RPMI7951 (cell line): ENCODE data around the gene MAGED1. TPM values are rescaled to one million over a fixed set of nuclear protein-coding genes. Genes with fewer than 3 reads are reported as not detected.
A peak's percentile ranks its signal among the peaks of the same experiment; 100 is the strongest.

Source experiments
- DNase-seq: peaks from one replicate; pipeline ENCODE4 v3.0.0-alpha.2; 2012; ENCODE audit warnings: low read depth
- total RNA-seq: library from RNA; depleted of rRNA; stranded (reverse); fragments of >200 nt; shearing (Covaris generic); gene quantifications from 2 replicates; pipeline ENCODE4 v1.2.3, GENCODE V29; 2014; rRNA removed

Gene MAGED1, protein sequence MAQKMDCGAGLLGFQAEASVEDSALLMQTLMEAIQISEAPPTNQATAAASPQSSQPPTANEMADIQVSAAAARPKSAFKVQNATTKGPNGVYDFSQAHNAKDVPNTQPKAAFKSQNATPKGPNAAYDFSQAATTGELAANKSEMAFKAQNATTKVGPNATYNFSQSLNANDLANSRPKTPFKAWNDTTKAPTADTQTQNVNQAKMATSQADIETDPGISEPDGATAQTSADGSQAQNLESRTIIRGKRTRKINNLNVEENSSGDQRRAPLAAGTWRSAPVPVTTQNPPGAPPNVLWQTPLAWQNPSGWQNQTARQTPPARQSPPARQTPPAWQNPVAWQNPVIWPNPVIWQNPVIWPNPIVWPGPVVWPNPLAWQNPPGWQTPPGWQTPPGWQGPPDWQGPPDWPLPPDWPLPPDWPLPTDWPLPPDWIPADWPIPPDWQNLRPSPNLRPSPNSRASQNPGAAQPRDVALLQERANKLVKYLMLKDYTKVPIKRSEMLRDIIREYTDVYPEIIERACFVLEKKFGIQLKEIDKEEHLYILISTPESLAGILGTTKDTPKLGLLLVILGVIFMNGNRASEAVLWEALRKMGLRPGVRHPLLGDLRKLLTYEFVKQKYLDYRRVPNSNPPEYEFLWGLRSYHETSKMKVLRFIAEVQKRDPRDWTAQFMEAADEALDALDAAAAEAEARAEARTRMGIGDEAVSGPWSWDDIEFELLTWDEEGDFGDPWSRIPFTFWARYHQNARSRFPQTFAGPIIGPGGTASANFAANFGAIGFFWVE
- total RNA-seq: 180 and 245 TPM in 2 replicates

DNA sequence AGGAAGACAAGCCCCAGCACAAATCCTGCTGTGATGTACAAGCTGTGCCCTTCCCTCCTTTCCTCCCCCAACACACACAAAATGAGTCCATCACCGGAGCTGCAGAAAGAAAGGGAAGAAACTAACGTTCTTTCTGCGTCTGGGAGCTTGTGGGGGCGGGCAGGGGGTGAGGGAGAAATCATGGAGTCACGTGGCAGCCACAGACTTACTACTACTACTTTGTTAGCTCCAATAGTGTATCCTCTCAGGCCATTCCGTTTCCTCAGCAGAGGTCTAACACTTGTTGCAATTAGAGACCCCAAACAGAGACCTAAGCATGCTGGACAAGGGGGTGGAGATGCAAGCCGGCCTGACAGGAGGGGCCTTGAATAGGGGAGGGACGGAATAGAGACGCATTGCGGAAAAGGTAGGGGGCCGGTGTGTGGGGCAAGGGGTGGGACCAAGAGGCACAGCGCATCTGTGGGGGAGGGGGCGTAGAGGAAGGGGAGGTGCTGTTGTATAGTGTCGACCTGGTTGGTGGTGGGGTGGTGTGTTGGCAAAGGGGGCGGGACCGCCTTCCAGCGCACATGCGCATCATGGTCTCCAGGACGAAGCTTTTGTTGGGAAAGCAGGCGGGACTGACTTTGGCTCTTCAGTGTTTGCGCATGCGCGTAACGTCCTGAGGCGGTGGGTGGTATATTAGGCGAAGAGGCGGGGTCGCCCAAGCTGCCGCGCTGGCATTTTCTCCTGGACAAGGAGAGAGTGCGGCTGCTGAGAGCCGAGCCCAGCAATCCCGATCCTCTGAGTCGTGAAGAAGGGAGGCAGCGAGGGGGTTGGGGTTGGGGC, at the start of gene MAGED1:
Gene MAGED1, plus strand, starts transcription at position 703 of the 825 bp plus-strand sequence. CDS start 682 bp downstream, outside the sequence.
- DNase-seq: peak; percentile 94

DNA sequence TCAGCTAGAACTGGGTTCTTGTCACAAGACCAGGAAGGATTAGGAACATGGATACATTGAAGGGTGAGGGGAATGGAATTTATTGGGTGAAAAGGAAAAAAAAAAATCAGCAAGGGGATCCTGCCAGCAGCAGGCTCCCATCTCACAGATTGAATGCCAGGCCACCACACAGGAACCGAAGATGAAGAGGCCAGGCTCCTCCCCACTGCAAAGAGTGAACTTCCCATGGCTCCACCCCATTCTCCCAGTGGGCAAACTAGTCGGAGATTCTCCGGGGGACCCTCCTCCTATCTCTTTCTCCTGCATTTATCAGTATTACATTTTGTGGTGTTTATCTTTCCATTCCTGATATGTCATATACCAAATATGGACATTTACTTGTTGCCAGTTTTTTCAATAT, 46.0 kb upstream of the MAGED1 start:
- no peak for DNase-seq

DNA sequence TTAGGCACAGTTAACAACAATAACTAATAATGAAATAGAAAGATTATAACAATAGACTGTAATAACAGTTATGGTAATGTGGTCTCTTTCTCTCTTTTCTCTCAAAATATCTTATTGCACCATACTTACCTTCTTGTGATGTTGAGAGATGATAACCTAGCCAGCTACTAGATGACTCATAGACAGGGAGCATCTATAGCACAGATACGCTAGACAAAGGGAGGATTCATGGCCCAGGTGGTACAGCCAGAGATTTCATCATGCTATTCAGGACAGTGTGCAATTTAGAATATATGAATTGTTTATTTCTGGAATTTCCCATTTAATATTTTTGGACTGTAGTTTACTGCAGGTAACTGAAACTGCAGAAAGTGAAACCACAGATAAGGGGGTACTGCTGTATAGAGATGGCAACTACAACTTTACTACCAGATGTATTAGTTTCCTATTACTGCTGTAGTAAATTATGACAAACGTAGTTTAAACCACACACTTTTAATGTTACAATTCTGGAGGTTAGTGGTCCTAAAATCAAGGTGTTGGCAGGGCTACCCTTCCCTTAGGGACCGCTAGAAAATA, 41.8 kb upstream of the MAGED1 start:
- no peak for DNase-seq

DNA sequence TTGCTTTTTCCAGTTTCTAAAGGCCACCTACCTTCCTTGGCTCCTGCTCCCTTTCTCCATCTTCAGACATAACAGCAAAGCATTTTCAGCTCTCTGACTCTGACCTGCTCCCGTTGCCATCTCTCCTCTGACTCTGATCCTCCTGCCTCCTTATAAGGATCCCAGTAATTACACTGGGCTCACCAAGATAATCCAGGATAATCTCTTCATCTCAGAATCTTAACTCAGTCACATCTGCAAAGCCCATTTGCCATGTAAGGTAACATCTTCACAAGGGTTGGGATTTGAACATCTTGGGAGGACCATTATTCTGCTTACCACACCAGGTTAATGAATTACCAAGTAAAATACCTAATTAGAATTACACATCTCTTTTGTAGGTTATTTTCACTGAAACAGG, 41.3 kb upstream of the MAGED1 start:
- no peak for DNase-seq

DNA sequence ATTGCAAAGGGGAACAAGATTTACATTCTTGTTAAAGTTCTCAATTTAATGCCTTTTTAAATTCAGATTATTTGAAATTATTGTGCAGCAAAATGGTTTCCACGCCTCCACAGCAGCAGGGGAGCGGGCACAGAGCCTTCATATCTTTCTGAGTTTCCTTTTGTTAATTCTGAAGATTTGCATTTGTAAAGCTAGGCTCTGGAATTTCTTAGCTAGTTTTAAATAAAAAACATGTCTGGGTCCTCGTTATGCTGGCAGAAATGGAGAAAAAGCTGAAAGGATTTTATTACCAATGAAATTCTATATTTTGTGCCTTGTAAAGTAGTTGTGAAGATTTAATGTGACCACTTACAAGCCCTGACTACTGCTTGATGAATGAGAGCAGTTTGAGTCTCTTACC, 40.8 kb upstream of the MAGED1 start:
- DNase-seq: no peak

DNA sequence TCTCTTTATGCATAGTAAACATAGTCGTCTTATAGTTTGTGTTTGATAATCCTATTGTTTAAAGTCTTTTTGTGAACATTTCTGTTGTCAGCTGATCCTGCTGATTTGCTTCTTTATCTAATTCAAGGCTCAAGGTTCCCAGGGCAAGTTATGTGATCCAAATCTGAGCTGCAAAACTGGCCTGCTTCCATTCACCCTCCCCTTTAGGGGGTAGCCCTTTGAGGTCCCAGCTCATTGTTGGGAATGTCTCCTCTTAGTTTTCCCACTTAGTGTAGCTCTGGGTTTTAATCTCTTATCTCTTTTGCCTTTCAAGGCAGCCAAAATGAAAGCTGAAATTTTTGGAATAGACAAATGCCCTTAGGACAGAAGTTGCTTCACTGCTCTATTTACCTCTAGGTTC, 40.2 kb upstream of the MAGED1 start:
- DNase-seq: no peak

DNA sequence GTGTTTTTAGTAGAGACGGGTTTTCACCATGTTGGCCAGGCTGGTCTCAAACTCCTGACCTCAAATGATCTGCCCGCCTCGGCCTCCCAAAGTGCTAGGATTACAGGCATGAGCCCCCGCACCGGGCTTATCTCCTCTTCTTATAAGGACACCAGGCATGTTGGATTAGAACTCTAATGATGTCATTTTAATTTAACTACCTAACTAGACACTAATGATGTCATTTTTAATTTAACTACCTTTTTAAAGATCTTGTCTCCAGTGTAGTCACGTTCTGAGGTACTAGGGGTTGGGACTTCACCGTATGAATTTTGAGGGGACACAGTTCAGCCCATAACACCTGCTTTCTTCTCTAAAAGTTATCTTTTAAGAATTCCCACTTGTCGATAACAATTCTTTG, 37.7 kb upstream of the MAGED1 start:
- no peak for DNase-seq

DNA sequence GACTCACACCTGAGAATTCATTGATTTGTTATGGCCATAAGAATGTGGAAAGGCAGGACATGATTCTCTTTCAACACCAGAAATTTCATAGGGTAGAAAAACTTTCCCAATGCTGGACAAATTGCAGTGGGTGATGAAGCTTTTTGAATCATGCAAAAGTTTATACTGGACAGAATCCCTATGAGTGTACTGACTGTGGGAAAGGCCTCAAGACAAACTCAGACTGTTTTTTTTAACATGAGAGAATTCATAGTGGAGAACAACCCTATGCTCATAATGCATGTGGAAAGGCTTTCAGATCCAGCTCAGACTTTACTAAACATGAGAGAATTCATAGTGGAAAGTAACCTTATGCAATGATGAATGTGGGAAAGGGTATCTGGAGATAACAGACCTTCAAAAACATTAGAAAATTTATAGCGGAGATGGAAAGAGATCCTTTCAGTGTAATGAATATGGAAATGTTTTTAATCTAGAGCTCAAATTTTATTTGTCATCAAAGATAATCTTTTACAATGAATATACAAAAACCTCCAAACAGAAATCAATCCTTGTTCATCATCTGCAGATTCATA, 36.2 kb upstream of the MAGED1 start:
- DNase-seq: no peak

DNA sequence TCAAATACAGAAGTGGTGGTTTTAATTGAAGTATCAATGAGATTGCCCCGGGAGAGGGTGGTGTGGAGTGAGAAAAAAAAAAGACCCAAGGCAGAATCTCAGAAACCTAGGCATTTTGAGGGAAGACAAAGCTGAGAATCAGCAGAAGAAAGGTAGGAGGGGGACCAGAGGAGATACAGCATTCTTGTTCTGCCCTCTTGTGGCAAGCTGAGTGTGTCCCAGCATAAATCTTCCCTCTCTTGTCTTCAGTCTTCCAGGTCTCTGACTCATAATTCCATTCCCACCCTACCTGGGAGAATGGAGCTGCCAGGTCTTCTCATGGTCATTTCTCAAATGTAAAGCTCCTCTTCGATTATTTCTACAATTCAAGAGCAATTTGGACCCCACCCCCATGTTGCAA, 32.7 kb upstream of the MAGED1 start:
- DNase-seq: peak; percentile 53

DNA sequence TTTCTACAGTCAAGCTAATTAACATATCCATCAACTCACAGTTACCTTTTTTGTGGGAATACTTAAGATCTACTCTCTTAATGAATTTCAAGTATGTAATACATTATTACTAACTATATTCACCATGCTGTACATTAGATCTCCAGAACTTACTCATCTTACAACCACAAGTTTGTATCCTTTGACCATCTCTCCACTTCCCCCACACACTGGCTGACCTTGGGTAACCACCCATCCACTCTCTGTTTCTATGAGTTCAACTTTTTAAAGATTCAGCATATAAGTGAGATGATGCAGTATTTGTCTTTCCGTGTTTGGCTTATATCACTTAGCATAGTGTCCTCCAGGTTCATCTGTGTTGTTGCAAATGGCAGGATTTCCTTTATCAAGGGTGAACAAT, 30.5 kb upstream of the MAGED1 start:
- no peak for DNase-seq

DNA sequence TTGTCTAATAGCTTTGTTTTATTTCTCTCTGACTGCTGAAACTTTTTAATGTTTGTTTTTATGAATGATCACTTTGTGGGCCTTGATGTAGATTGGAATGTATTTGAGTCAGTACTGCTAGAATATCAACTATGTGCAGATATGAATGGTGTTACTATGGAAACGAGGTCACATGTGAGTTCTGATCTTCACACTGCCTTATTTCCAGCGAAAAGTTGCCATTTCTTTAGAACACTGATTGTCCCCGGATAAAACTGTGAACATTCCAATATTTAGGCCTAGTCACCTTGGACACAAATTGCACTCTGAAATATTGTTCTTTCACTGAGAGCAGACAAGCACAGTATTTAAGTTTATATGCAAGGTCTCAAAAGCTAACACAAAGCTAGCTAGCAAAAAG, 27.2 kb upstream of the MAGED1 start:
- no peak for DNase-seq

DNA sequence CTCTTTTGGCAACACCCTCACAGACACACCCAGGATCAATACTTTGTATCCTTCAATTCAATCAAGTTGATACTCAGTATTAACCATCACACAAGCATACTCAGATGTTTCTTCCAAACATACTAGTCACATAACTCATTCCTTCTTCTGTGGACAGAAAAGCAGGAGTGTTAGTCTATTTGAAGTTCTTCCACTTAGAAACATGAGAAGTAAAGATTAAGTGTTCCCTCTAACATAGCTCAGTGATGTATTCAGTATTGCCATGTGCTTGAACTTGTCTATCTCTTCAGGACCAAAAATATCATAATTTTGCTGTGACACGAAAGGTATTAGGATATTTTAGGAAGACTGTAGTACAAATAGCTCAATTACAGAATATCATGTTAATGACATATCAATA, 25.8 kb upstream of the MAGED1 start:
- DNase-seq: no peak

DNA sequence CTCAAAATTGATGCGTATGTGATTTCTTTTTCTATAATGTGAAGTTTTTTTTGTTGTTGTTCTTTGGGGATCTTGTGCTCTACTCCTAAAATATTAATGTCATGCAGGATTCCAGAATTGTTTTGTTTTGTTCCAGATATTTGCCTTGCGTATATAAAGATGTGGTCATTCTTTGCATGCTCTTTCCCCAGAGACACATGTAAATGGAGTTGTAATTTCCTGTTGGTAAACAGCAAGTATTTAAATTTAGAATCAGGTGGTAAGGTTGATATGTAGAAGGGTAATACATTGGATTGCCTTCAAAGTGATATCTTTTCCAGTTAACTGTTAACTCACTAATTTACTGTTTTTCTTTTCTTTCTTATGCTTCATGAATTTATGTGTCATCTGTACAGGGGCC, 23.1 kb upstream of the MAGED1 start:
- no peak for DNase-seq

DNA sequence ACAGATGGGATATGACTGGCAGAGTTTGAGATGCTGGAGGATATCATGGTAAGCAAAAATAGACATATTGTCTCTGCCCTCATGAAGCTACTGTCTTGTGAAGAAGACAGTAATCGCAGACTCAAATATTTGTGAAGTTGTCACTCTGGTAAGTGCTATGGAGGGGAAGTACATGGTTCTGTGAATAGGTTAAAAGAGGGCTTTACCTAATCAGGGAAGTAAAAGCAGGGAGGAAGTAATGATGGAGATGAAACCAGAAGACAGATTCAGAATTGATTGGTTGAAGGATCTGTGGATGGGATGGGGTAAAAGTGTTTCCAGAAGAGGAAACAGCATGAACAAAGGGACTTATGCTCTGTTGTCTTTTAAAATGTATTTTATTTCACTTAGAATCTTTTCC, 19.3 kb upstream of the MAGED1 start:
- no peak for DNase-seq

DNA sequence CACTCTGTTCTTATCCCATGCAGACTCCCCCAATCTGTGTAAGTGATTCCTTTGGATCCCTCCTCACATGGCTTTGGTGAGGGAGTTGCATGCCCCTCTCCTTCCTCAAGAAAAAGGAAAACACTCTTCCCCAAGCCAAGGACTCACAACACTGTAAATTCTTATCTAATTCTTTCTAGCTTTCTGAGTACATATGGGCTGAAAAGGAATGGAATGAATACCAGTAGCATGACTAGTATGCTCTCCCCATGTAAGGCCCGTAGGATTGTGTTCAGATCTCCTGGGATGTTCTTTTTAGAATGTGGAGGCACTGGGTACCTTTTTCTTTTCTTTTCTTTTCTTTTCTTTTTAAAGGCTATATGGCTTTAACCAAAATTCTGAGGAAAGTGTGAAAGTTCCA, 17.0 kb upstream of the MAGED1 start:
- DNase-seq: peak; percentile 4

DNA sequence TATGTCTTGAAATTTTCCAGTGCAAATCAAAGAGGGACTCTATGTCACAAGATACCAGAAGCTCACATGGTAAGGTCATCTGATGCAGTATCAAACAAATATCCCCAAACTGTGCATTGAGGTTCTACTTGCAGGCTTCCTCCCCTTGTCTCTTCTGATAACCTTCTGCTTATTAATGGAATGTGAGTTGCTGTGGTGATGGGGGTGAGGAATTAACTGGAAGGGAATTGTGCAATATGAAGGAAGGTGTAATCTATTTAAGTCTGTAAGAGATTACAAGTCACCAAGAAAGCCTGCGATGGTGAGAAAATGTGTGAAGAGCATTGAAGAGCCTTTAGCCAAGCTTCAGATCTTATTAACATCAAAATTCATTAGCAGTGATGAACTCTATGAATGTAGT, 15.4 kb upstream of the MAGED1 start:
- no peak for DNase-seq

DNA sequence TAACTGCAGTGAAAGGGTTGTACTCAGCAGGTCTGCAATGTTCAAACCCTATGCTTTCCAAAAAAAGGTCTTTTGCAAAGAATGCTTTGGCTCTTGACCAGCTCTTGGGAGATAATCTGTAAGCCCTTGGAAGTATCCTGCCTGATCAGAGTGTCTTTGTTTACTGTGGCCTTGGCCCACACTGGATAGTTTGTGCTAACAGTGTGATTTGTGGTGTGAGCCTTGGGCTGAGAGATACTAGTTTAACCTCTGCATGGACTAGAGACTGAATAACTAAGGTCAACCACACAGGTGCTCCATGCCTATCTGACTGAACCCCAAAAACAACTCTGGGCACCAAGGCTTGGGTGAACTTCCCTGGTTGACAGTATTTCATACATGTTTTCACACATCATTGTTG, 3.6 kb upstream of the MAGED1 start:
- no peak for DNase-seq

DNA sequence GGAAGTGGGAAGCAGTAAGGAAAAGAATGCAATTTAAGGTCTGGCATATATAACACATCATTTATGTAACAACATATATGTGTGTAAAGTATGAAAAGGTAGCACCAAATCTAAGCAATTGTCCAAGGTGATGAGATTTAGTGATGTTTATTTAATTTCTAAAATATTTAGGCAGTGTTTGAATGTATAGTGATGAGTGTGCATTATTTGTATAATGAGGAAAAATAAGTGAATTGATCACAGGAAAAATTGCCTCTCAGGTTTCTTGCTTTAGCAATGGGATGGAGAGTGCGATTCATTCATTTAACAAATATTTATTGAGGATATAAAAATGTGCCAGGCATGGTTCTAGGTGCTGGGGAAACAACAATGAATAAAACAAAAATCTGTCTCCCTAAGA, 2.2 kb upstream of the MAGED1 start:
- no peak for DNase-seq

DNA sequence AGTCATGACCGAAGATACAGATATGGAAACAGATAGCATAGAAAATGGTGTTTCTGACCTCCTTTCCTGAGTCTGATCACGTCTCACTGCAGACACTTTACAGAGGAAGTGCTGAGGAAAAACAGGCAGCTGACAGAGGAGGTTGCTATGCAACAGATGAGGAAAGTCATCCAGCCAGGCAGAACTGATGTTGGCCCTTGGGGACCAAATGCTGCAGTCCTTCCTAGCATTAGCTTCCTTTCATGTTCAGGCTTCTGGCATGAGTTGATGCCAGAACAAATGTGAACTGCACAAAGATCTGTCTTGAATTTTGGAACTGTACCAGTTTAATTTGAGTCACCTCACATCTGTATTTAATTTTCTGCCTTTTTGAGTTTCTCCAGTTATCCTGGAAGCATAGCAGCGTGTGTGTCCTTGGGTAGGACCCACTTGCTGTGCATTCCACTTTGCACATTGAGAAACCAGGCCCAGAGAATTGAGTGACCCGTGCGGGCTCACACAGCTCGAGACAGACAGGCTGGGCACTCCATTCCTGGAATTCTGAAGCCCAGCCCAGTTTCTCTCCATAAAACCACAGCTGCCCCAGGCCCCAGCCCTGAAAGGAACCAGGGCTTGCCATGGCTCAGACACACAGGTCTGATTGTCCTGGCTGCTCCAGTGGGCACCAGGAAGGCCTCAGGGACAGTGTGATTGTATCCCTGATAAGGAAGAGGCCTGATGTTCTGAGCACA, 1.4 kb upstream of the MAGED1 start:
- peak; percentile 96 for DNase-seq

DNA sequence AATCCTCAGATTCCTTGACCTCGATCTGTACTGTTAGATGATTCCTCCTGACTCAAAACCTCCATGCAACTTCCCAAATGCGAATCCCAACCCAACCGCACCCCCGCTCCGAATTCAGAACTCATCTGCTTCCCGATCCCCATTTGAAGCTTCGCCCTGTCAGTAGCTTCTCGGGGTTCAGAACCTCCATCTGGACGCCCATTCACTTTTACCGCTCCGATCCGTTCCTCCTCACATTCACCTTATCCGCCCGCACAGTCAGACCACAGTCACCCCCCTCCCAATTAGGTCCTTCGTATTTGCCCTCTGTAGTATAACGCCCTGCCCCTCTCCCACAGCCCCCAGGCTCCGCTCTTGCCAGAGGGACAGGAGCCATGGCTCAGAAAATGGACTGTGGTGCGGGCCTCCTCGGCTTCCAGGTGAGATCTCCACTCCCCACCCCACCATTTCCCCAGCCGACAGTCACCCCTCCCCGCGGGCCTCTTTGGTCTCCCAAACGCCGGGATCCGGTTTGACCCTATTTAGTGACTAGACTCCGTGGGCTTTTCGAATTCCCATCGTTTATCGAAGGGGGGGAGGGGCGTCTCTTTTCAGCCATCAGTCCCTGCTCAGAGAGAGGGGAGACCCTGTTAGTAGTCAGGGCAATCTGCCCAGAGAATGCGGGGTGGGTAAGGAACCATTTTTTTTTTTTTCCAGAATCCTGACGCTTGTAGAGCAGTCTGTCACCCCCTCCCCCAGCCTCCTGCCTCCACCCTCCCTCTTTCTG, 691 bp downstream of the MAGED1 start:
- DNase-seq: peak; percentile 37
